IMR-90 (cell line): ENCODE results near the gene BCAS3. TPM values are rescaled to one million over a fixed set of nuclear protein-coding genes. Genes with fewer than 3 reads are reported as not detected.

ENCODE experiments used
- ATAC-seq: fragments of 200-7000 bp; cut with Tn5 transposase; 2 replicates; pipeline ENCODE4 v1.9.1; 2020; ENCODE audit warnings: low read depth, mild to moderate bottlenecking, moderate library complexity
- BruUV-seq: library from RNA; stranded (reverse); fragments of 400-500 nt; replicated peaks from 2 replicates; lab custom pipeline; 2021; lab: Mats Ljungman, UMichigan
- CTCF ChIA-PET: fragments of 300-600 bp; formaldehyde crosslinking; extraction: SDS; loops from one replicate; lab custom pipeline; 2021; ENCODE audit warnings: antibody characterized with exemption; lab: Yijun Ruan, JAX
- POLR2A ChIA-PET: fragments of 300-600 bp; sonication (Branson Sonifier 250); formaldehyde crosslinking; loops from one replicate; lab custom pipeline; 2022; ENCODE audit warnings: antibody characterized with exemption; ENCODE audit not compliant: unreplicated experiment; lab: Charles Lee
- DNase-seq: peaks from one replicate; pipeline ENCODE4 v3.0.0; 2013
- H2AFZ ChIP-seq: replicated peaks from 2 replicates; pipeline ENCODE3; 2013; ENCODE audit warnings: low read length, mild to moderate bottlenecking; ENCODE audit not compliant: poor library complexity
- H2AK5ac ChIP-seq: 2 replicates; pipeline ENCODE4 v1.6.1; 2013; ENCODE audit warnings: low read depth, low read length, inconsistent platforms
- H2AK9ac ChIP-seq: replicated peaks from 2 replicates; pipeline ENCODE3; 2013; ENCODE audit warnings: mild to moderate bottlenecking, low read depth, low read length, moderate library complexity; ENCODE audit not compliant: poor library complexity
- H2BK120ac ChIP-seq: 2 replicates; pipeline ENCODE4 v1.6.1; 2013; ENCODE audit warnings: low read depth, low read length, inconsistent platforms
- H2BK15ac ChIP-seq: 3 replicates; pipeline ENCODE4 v1.6.1; 2013; ENCODE audit warnings: low read depth, low read length, inconsistent platforms
- H2BK20ac ChIP-seq: 2 replicates; pipeline ENCODE4 v1.6.1; 2013; ENCODE audit warnings: low read depth, mild to moderate bottlenecking, inconsistent platforms, low read length, moderate library complexity
- H2BK5ac ChIP-seq: 2 replicates; pipeline ENCODE4 v1.6.1; 2013; ENCODE audit warnings: mild to moderate bottlenecking, low read depth, low read length, inconsistent platforms; ENCODE audit not compliant: poor library complexity, severe bottlenecking
- H3K14ac ChIP-seq: replicated peaks from 2 replicates; pipeline ENCODE4 v1.6.1; 2013; ENCODE audit warnings: low read depth, low read length, inconsistent platforms
- H3K18ac ChIP-seq: 2 replicates; pipeline ENCODE4 v1.6.1; 2013; ENCODE audit warnings: low read depth, low read length, control low read depth
- H3K23ac ChIP-seq: 2 replicates; pipeline ENCODE4 v1.6.1; 2013; ENCODE audit warnings: low read depth, low read length, inconsistent platforms
- H3K27ac ChIP-seq: 2 replicates; pipeline ENCODE4 v1.5.1; 2013; ENCODE audit warnings: mild to moderate bottlenecking, control low read depth, low read length; ENCODE audit not compliant: insufficient read depth
- H3K27me3 ChIP-seq: 2 replicates; pipeline ENCODE4 v1.6.1; 2013; ENCODE audit warnings: low read length; ENCODE audit not compliant: control insufficient read depth, insufficient read depth
- H3K36me3 ChIP-seq: 2 replicates; pipeline ENCODE4 v1.6.1; 2013; ENCODE audit warnings: low read length, mixed read lengths; ENCODE audit not compliant: control insufficient read depth, insufficient read depth
- H3K4ac ChIP-seq: 2 replicates; pipeline ENCODE4 v1.6.1; 2013; ENCODE audit warnings: low read depth, low read length, inconsistent platforms
- H3K4me1 ChIP-seq: 2 replicates; pipeline ENCODE4 v1.6.1; 2013; ENCODE audit warnings: low read length, mixed read lengths; ENCODE audit not compliant: control insufficient read depth, insufficient read depth
- H3K4me2 ChIP-seq: 2 replicates; pipeline ENCODE4 v1.6.1; 2013; ENCODE audit warnings: low read depth, mild to moderate bottlenecking, control low read depth, low read length, moderate library complexity
- H3K4me3 ChIP-seq: 2 replicates; pipeline ENCODE4 v1.5.1; 2013; ENCODE audit warnings: low read depth, mild to moderate bottlenecking, control low read depth, low read length, moderate library complexity; ENCODE audit not compliant: insufficient read depth
- H3K56ac ChIP-seq: 2 replicates; pipeline ENCODE4 v1.6.1; 2013; ENCODE audit warnings: low read length, inconsistent platforms; ENCODE audit not compliant: insufficient read depth; ENCODE audit errors: extremely low read depth
- H3K79me1 ChIP-seq, 2 experiments: 2 replicates each; pipeline ENCODE4 v1.6.1; 2013; ENCODE audit warnings: low read length in 2 of 2, inconsistent platforms in 1 of 2, low read depth in 1 of 2
- H3K9ac ChIP-seq: 2 replicates; pipeline ENCODE4 v1.6.1; 2013; ENCODE audit warnings: low read depth, low read length, control low read depth
- H3K9me1 ChIP-seq: 2 replicates; pipeline ENCODE4 v1.6.1; 2013; ENCODE audit warnings: low read length, inconsistent platforms; ENCODE audit not compliant: insufficient read depth
- H3K9me3 ChIP-seq: 2 replicates; pipeline ENCODE4 v1.6.1; 2013; ENCODE audit warnings: low read length; ENCODE audit not compliant: control insufficient read depth, insufficient read depth
- H4K20me1 ChIP-seq: 2 replicates; pipeline ENCODE4 v1.6.1; 2013; ENCODE audit warnings: low read length, inconsistent platforms; ENCODE audit not compliant: insufficient read depth
- H4K5ac ChIP-seq: 2 replicates; pipeline ENCODE4 v1.6.1; 2013; ENCODE audit warnings: mild to moderate bottlenecking, low read depth, low read length, control low read depth
- H4K8ac ChIP-seq, 2 experiments: 2 replicates each; pipeline ENCODE4 v1.6.1; 2013; ENCODE audit warnings: low read depth in 2 of 2, low read length in 2 of 2, control low read depth in 1 of 2, inconsistent platforms in 1 of 2
- H4K91ac ChIP-seq: 2 replicates; pipeline ENCODE4 v1.6.1; 2013; ENCODE audit warnings: low read depth, low read length, inconsistent platforms; ENCODE audit not compliant: insufficient read depth
- BHLHE40 ChIP-seq: fragments of 150-350 bp; IDR thresholded peaks from 2 replicates; pipeline ENCODE4 v1.6.1; 2016; ENCODE audit warnings: mild to moderate bottlenecking, low read depth, low read length
- CEBPB ChIP-seq: IDR thresholded peaks from 2 replicates; pipeline ENCODE4 v1.6.1; 2012; ENCODE audit warnings: low read depth, low read length, improper control_type of control experiment
- CHD1 ChIP-seq: IDR thresholded peaks from 2 replicates; pipeline ENCODE4 v1.6.1; 2012; ENCODE audit warnings: low read depth, low read length, improper control_type of control experiment
- FOS ChIP-seq: fragments of 150-350 bp; IDR thresholded peaks from 2 replicates; pipeline ENCODE4 v1.6.1; 2016; ENCODE audit warnings: low read depth, low read length
- MAFK ChIP-seq: IDR thresholded peaks from 2 replicates; pipeline ENCODE4 v1.6.1; 2012; ENCODE audit warnings: low read depth, low read length, improper control_type of control experiment
- MAZ ChIP-seq: IDR thresholded peaks from 2 replicates; pipeline ENCODE4 v1.6.1; 2012; ENCODE audit warnings: low read depth, mild to moderate bottlenecking, low read length, improper control_type of control experiment, moderate library complexity, borderline replicate concordance
- MXI1 ChIP-seq: IDR thresholded peaks from 2 replicates; pipeline ENCODE4 v1.6.1; 2012; ENCODE audit warnings: low read depth, mild to moderate bottlenecking, low read length, moderate library complexity, borderline replicate concordance
- NFE2L2 ChIP-seq: fragments of 150-350 bp; IDR thresholded peaks from 2 replicates; pipeline ENCODE4 v1.6.1; 2016; ENCODE audit warnings: low read depth, mild to moderate bottlenecking, low read length
- POLR2A ChIP-seq: IDR thresholded peaks from 2 replicates; pipeline ENCODE4 v1.6.1; 2012; ENCODE audit warnings: mild to moderate bottlenecking, low read depth, low read length
- RAD21 ChIP-seq: IDR thresholded peaks from 2 replicates; pipeline ENCODE4 v1.6.1; 2012; ENCODE audit warnings: low read length, improper control_type of control experiment
- RCOR1 ChIP-seq: IDR thresholded peaks from 2 replicates; pipeline ENCODE4 v1.6.1; 2012; ENCODE audit warnings: mild to moderate bottlenecking, low read length, improper control_type of control experiment; ENCODE audit not compliant: insufficient replicate concordance
- RFX5 ChIP-seq: IDR thresholded peaks from 2 replicates; pipeline ENCODE4 v1.8.0; 2012; ENCODE audit warnings: low read depth, mild to moderate bottlenecking, low read length, moderate library complexity
- SMC3 ChIP-seq: fragments of 150-350 bp; IDR thresholded peaks from 2 replicates; pipeline ENCODE4 v1.6.1; 2016; ENCODE audit warnings: low read depth, mild to moderate bottlenecking, antibody characterized with exemption, low read length, moderate library complexity
- WGBS, 2 experiments: methylation state at CpG; one replicate each; pipeline versions ENCODE4 v1.1.5 to v1.1.7; 2013; ENCODE audit warnings: missing lambda C conversion rate in 2 of 2; ENCODE audit not compliant: insufficient read length in 1 of 2; ENCODE audit errors: extremely low coverage in 2 of 2; 5-methylcytosine and 5-hydroxymethylcytosine counted together
- dilution Hi-C: fragments of 300-500 bp; cut with HindIII; formaldehyde crosslinking; loops from one replicate; pipeline ENCODE4 v1.14.3; 2018; ENCODE audit warnings: low sequenced_read_pairs; ENCODE audit not compliant: unreplicated experiment
- in situ Hi-C: fragments of 300-500 bp; cut with MboI; formaldehyde crosslinking; loops from 3 replicates; pipeline ENCODE4 v1.14.3; 2019; ENCODE audit warnings: low sequenced_read_pairs, inconsistent platforms, mixed read lengths
- intact Hi-C: fragments of 100-400 bp; cut with micrococcal nuclease; formaldehyde crosslinking; loops from 2 replicates; pipeline ENCODE4 v1.10.0; 2022
- polyA plus RNA-seq, 3 experiments: library from polyadenylated mRNA; depleted of rRNA; stranded (reverse); fragments of >200 nt; gene quantifications; 2 replicates each; pipeline ENCODE4 v1.2.3, GENCODE V29; 2012; ENCODE audit warnings: low replicate concordance in 1 of 3
- total RNA-seq: library from RNA; depleted of rRNA; stranded (reverse); fragments of >200 nt; gene quantifications from 2 replicates; pipeline ENCODE4 v1.2.3, GENCODE V29; 2012
- TF ChIP-seq, protein P1 (sequence below): conservative IDR thresholded peaks from 2 replicates; pipeline ENCODE4 v1.5.1; 2012; ENCODE audit warnings: mild to moderate bottlenecking, low read depth, low read length, improper control_type of control experiment
- TF ChIP-seq, protein P2 (sequence below): fragments of 150-350 bp; IDR thresholded peaks from 2 replicates; pipeline ENCODE4 v1.6.1; 2017; ENCODE audit warnings: mild to moderate bottlenecking, antibody characterized with exemption, low read length, low read depth
- TF ChIP-seq, protein P3 (sequence below): fragments of 150-350 bp; IDR thresholded peaks from 2 replicates; pipeline ENCODE4 v1.6.1; 2016; ENCODE audit warnings: low read depth, mild to moderate bottlenecking, low read length, moderate library complexity, borderline replicate concordance

BCAS3 gene
- total and polyA plus RNA-seq, 2 of the 4 experiments (the other 2 are of a cell fraction), result 6.3 to 27.1 TPM

DNA sequence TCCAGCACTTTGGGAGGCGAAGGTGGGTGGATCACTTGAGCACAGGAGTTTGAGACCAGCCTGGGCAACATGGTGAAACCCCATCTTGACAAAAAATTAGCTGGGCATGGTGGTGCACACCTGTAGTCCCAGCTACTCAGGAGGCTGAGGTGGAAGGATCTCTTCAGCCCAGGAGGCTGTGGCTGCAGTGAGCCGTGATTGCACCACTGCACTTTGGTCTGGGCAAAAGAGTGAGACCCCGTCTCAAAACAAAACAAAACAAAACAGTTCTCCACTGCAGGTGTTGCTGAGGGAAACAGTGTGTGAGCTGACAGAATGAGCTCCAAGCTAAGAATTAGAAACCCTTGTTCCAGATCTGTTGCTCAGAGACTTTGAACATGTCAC, 686.8 kb downstream of the BCAS3 start:
- dilution Hi-C loops (no loop called here), in situ Hi-C loops (no loop called here), intact Hi-C loops (no loop called here)
- no peak overlapping the region for H2AFZ ChIP-seq
- H3K4me1 ChIP-seq, result peaks cover 5% of the 10 kb centered on the region
- H3K4ac ChIP-seq, result no peak overlapping the region
- H2BK20ac ChIP-seq, result no peak overlapping the region
- ChIA-PET POLR2A (no interaction called here), CTCF (interaction anchor here (1.6 kb wide), 1 partner anchor 15 kb away, joined by 5 read pairs; no protein-coding TSS in a partner anchor)
- no peak overlapping the region for H2AK9ac ChIP-seq
- no peaks in the 10 kb centered on the region for H3K36me3 ChIP-seq
- H3K9me3 ChIP-seq, result peaks cover 4% of the 10 kb centered on the region; the same call in 1 of the 2 replicates
- H3K79me1 ChIP-seq, result no peaks in the 10 kb centered on the region
- H3K4me3 ChIP-seq, result no peak overlapping the region
- no peak overlapping the region for H3K23ac ChIP-seq
- DNase-seq (no peak), ATAC-seq (no peak)
- H4K91ac ChIP-seq, result no peak overlapping the region
- no peak overlapping the region for H2BK120ac ChIP-seq
- no peak overlapping the region for H3K9ac ChIP-seq
- no peak overlapping the region for H3K14ac ChIP-seq
- H4K8ac ChIP-seq, result no peak overlapping the region
- WGBS, 2 experiments, result 100% methylated on average over 1 of the region's 3 CpGs; no CpG with 5 or more reads in 1 of the 2 experiments
- H2AK5ac ChIP-seq, result no peak overlapping the region
- H4K20me1 ChIP-seq, result no peaks in the 10 kb centered on the region
- no TSS peak for BruUV-seq
- H4K5ac ChIP-seq, result no peak overlapping the region
- H3K27me3 ChIP-seq, result no peaks in the 10 kb centered on the region
- H3K4me2 ChIP-seq, result no peak overlapping the region
- H3K9me1 ChIP-seq, result peaks cover 6% of the 10 kb centered on the region; the same call in 1 of the 2 replicates
- no peak overlapping the region for H3K56ac ChIP-seq
- no peak overlapping the region for H3K27ac ChIP-seq
- H2BK15ac ChIP-seq, result no peak overlapping the region
- TF ChIP-seq, protein P1, sequence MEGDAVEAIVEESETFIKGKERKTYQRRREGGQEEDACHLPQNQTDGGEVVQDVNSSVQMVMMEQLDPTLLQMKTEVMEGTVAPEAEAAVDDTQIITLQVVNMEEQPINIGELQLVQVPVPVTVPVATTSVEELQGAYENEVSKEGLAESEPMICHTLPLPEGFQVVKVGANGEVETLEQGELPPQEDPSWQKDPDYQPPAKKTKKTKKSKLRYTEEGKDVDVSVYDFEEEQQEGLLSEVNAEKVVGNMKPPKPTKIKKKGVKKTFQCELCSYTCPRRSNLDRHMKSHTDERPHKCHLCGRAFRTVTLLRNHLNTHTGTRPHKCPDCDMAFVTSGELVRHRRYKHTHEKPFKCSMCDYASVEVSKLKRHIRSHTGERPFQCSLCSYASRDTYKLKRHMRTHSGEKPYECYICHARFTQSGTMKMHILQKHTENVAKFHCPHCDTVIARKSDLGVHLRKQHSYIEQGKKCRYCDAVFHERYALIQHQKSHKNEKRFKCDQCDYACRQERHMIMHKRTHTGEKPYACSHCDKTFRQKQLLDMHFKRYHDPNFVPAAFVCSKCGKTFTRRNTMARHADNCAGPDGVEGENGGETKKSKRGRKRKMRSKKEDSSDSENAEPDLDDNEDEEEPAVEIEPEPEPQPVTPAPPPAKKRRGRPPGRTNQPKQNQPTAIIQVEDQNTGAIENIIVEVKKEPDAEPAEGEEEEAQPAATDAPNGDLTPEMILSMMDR, result no peak
- TF ChIP-seq CHD1 (no peak), CEBPB (no peak), RAD21 (no peak), MAZ (no peak), BHLHE40 (no peak), FOS (no peak), SMC3 (no peak), NFE2L2 (no peak), MXI1 (no peak), RFX5 (no peak), POLR2A (no peak), MAFK (no peak), RCOR1 (no peak)
- TF ChIP-seq, protein P2, sequence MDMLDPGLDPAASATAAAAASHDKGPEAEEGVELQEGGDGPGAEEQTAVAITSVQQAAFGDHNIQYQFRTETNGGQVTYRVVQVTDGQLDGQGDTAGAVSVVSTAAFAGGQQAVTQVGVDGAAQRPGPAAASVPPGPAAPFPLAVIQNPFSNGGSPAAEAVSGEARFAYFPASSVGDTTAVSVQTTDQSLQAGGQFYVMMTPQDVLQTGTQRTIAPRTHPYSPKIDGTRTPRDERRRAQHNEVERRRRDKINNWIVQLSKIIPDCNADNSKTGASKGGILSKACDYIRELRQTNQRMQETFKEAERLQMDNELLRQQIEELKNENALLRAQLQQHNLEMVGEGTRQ, result no peak
- TF ChIP-seq, protein P3, sequence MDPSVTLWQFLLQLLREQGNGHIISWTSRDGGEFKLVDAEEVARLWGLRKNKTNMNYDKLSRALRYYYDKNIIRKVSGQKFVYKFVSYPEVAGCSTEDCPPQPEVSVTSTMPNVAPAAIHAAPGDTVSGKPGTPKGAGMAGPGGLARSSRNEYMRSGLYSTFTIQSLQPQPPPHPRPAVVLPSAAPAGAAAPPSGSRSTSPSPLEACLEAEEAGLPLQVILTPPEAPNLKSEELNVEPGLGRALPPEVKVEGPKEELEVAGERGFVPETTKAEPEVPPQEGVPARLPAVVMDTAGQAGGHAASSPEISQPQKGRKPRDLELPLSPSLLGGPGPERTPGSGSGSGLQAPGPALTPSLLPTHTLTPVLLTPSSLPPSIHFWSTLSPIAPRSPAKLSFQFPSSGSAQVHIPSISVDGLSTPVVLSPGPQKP, result no peak
- H3K18ac ChIP-seq, result no peak overlapping the region
- H2BK5ac ChIP-seq, result no peak overlapping the region
